ENCODE results near the gene CADPS.

CADPS gene

GRCh38 chr3:62376906-62377877, 498.0 kb downstream of the CADPS start:
- peaks cover 80% of the 10 kb centered on the region for H3K27me3 ChIP-seq
- DNase-seq: no peak

GRCh38 chr3:62376454-62376720, 498.8 kb downstream of the CADPS start:
- H3K4me3 ChIP-seq (ENCODE audit: low read depth, low read length): no peak overlapping the region
- H3K4me1 ChIP-seq: no peaks in the 10 kb centered on the region
- DNase-seq: no peak
- no peaks in the 10 kb centered on the region; the same call in 1 of the 2 replicates for H3K9me3 ChIP-seq
- no peaks in the 10 kb centered on the region for H3K36me3 ChIP-seq
- TF ChIP-seq CTCF (IDR thresholded peaks at IDR 0.05; ENCODE audit: low read depth, low read length): no peak
- H3K27me3 ChIP-seq: peaks cover 80% of the 10 kb centered on the region

More at GRCh38 chr3:62376906-62377877, 498.0 kb downstream of the CADPS start:
- TF ChIP-seq CTCF (IDR thresholded peaks at IDR 0.05; ENCODE audit: low read depth, low read length): no peak
- no peak overlapping the region for H3K4me3 ChIP-seq (ENCODE audit: low read depth, low read length)
- H3K9me3 ChIP-seq: no peaks in the 10 kb centered on the region; the same call in 1 of the 2 replicates
- no peaks in the 10 kb centered on the region for H3K36me3 ChIP-seq
- H3K4me1 ChIP-seq: no peaks in the 10 kb centered on the region

- DNase-seq: no peak
- TF ChIP-seq CTCF (IDR thresholded peaks at IDR 0.05; ENCODE audit: low read depth, low read length): no peak
- H3K36me3 ChIP-seq: no peaks in the 10 kb centered on the region
- no peaks in the 10 kb centered on the region for H3K4me1 ChIP-seq
- peaks cover 80% of the 10 kb centered on the region for H3K27me3 ChIP-seq
- H3K4me3 ChIP-seq (ENCODE audit: low read depth, low read length): no peak overlapping the region
- H3K9me3 ChIP-seq: no peaks in the 10 kb centered on the region; the same call in 1 of the 2 replicates
These were observed 499.4 kb downstream of the CADPS start for GRCh38 chr3:62375655-62376453.

GRCh38 chr3:62374341-62375218, 500.6 kb downstream of the CADPS start:
- H3K9me3 ChIP-seq: no peaks in the 10 kb centered on the region; the same call in 1 of the 2 replicates
- no peaks in the 10 kb centered on the region for H3K4me1 ChIP-seq
- no peak for DNase-seq
- no peak for TF ChIP-seq CTCF (IDR thresholded peaks at IDR 0.05; ENCODE audit: low read depth, low read length)
- H3K27me3 ChIP-seq: peaks cover 81% of the 10 kb centered on the region
- H3K4me3 ChIP-seq (ENCODE audit: low read depth, low read length): peak overlapping the region; percentile 21
- no peaks in the 10 kb centered on the region for H3K36me3 ChIP-seq

- H3K27me3 ChIP-seq: peaks cover 81% of the 10 kb centered on the region
- peak; percentile 11 for DNase-seq
- no peaks in the 10 kb centered on the region; the same call in 1 of the 2 replicates for H3K9me3 ChIP-seq
- peak overlapping the region; percentile 21 for H3K4me3 ChIP-seq (ENCODE audit: low read depth, low read length)
- no peak for TF ChIP-seq CTCF (IDR thresholded peaks at IDR 0.05; ENCODE audit: low read depth, low read length)
- H3K36me3 ChIP-seq: no peaks in the 10 kb centered on the region
- no peaks in the 10 kb centered on the region for H3K4me1 ChIP-seq
These were observed 501.4 kb downstream of the CADPS start for GRCh38 chr3:62373714-62374333.

Measured in BE2C (cell line).